GM23338 (cell line): Measurements from ENCODE around the gene DST. TPM values are rescaled to one million over a fixed set of nuclear protein-coding genes. Genes with fewer than 3 reads are reported as not detected.

Experiments used
- ATAC-seq: fragments of 200-7000 bp; cut with Tn5 transposase; 3 replicates; pipeline ENCODE4 v1.9.1; 2020
- DNase-seq: peaks from one replicate; pipeline ENCODE4 v3.0.0-alpha.2; 2015; ENCODE audit warnings: low spot score
- H2AFZ ChIP-seq: fragments of 200-600 bp; sonication (generic); 2 replicates; pipeline ENCODE4 v1.8.0; 2016; ENCODE audit warnings: antibody characterized with exemption, mild to moderate bottlenecking, moderate library complexity
- H3F3A ChIP-seq: fragments of 200-600 bp; sonication (generic); replicated peaks from 2 replicates; pipeline ENCODE4 v1.8.0; 2017; ENCODE audit warnings: antibody characterized with exemption, mixed run types, low read depth
- H3K27ac ChIP-seq: fragments of 200-600 bp; sonication (generic); 2 replicates; pipeline ENCODE4 v1.6.1; 2016; ENCODE audit warnings: low read depth
- H3K27me3 ChIP-seq: fragments of 200-600 bp; sonication (generic); 2 replicates; pipeline ENCODE4 v1.8.0; 2016; ENCODE audit warnings: mild to moderate bottlenecking, mixed run types, moderate library complexity; ENCODE audit not compliant: insufficient read depth
- H3K36me3 ChIP-seq: fragments of 200-600 bp; sonication (generic); 2 replicates; pipeline ENCODE4 v1.8.0; 2016; ENCODE audit warnings: mild to moderate bottlenecking; ENCODE audit not compliant: insufficient read depth
- H3K4me1 ChIP-seq: fragments of 200-600 bp; sonication (generic); 2 replicates; pipeline ENCODE4 v1.8.0; 2016; ENCODE audit warnings: mild to moderate bottlenecking, moderate library complexity; ENCODE audit not compliant: insufficient read depth
- H3K4me2 ChIP-seq: fragments of 200-600 bp; sonication (generic); 2 replicates; pipeline ENCODE4 v1.7.1; 2017; ENCODE audit warnings: mixed run types
- H3K4me3 ChIP-seq: fragments of 200-600 bp; sonication (generic); 2 replicates; pipeline ENCODE4 v1.6.1; 2016; ENCODE audit warnings: mixed run types
- H3K79me2 ChIP-seq: fragments of 200-600 bp; sonication (generic); replicated peaks from 2 replicates; pipeline ENCODE4 v1.8.0; 2017; ENCODE audit warnings: mild to moderate bottlenecking; ENCODE audit not compliant: insufficient read depth
- H3K9me2 ChIP-seq: fragments of 200-600 bp; sonication (generic); 2 replicates; pipeline ENCODE4 v1.8.0; 2017; ENCODE audit not compliant: insufficient read depth
- H4K20me1 ChIP-seq: fragments of 200-600 bp; sonication (generic); replicated peaks from 2 replicates; pipeline ENCODE4 v1.8.0; 2017; ENCODE audit warnings: mild to moderate bottlenecking; ENCODE audit not compliant: insufficient read depth
- H3K27ac Mint-ChIP-seq: 2 replicates; pipeline ENCODE4 v1.8.0; 2020; ENCODE audit warnings: inconsistent platforms, mild to moderate bottlenecking, moderate library complexity, mixed read lengths
- H3K27me3 Mint-ChIP-seq: 3 replicates; pipeline ENCODE4 v1.8.0; 2022; ENCODE audit warnings: low read depth, mild to moderate bottlenecking, moderate library complexity, mixed read lengths, inconsistent platforms; ENCODE audit not compliant: insufficient read depth, poor library complexity
- H3K36me3 Mint-ChIP-seq: 3 replicates; pipeline ENCODE4 v1.8.0; 2021; ENCODE audit warnings: low read depth, mild to moderate bottlenecking, inconsistent platforms, moderate library complexity, mixed read lengths
- H3K4me1 Mint-ChIP-seq: 3 replicates; pipeline ENCODE4 v1.8.0; 2020; ENCODE audit warnings: mild to moderate bottlenecking, inconsistent platforms, mixed read lengths
- H3K4me3 Mint-ChIP-seq: 3 replicates; pipeline ENCODE4 v1.8.0; 2021; ENCODE audit warnings: moderate library complexity, mild to moderate bottlenecking, inconsistent platforms, mixed read lengths
- H3K9me3 Mint-ChIP-seq: 3 replicates; pipeline ENCODE4 v1.8.0; 2020; ENCODE audit warnings: moderate library complexity, mild to moderate bottlenecking, inconsistent platforms, mixed read lengths
- CREB1 ChIP-seq: fragments of 250-450 bp; sonication (Bioruptor Pico); IDR thresholded peaks from 2 replicates; pipeline ENCODE4 v1.5.0; 2020; ENCODE audit warnings: low read depth, mild to moderate bottlenecking, moderate library complexity
- ZNF114 ChIP-seq: fragments of 250-450 bp; sonication (Bioruptor Pico); IDR thresholded peaks from 2 replicates; pipeline ENCODE4 v1.5.0; 2020; ENCODE audit warnings: mild to moderate bottlenecking, moderate library complexity
- polyA plus RNA-seq: library from polyadenylated mRNA; unstranded; fragments of >200 nt; fragmentation: Nextera tagmentation; extraction: Ambion mirVana; gene quantifications from 2 replicates; pipeline ENCODE4 v1.2.1, GENCODE V29; 2016
- total RNA-seq: library from RNA; depleted of rRNA; stranded (reverse); fragments of >200 nt; shearing (Covaris generic); gene quantifications from 2 replicates; pipeline ENCODE4 v1.2.3, GENCODE V29; 2014
- TF ChIP-seq, protein P1 (sequence below): IDR thresholded peaks from 2 replicates; pipeline ENCODE4 v1.6.1; 2016; ENCODE audit warnings: antibody characterized with exemption
- TF ChIP-seq, protein P2 (sequence below): fragments of 250-450 bp; sonication (Bioruptor Pico); IDR thresholded peaks from 2 replicates; pipeline ENCODE4 v1.5.0; 2020; ENCODE audit warnings: mild to moderate bottlenecking, moderate library complexity
- TF ChIP-seq, protein P3 (sequence below): IDR thresholded peaks from one replicate; pipeline ENCODE4 v1.6.1; 2018; ENCODE audit warnings: antibody characterized with exemption; ENCODE audit not compliant: unreplicated experiment

DST gene
- total and polyA plus RNA-seq, 2 experiments from 2014 or later, result 88.7 to 188 TPM

GRCh38 chr6:56624728-56625069, 18.0 kb downstream of the DST start:
- Mint-ChIP-seq H3K27me3 (no peaks in the 10 kb centered on the region), H3K27ac (no peak overlapping the region), H3K9me3 (no peaks in the 10 kb centered on the region), H3K36me3 (peaks cover 26% of the 10 kb centered on the region), H3K4me1 (no peaks in the 10 kb centered on the region), H3K4me3 (no peak overlapping the region)
- Histone ChIP-seq H3K4me1 (no peaks in the 10 kb centered on the region), H3K4me3 (no peak overlapping the region), H3K9me2 (no peaks in the 10 kb centered on the region), H2AFZ (no peak overlapping the region), H3F3A (no peaks in the 10 kb centered on the region), H3K36me3 (peaks cover 42% of the 10 kb centered on the region), H3K4me2 (no peak overlapping the region), H4K20me1 (no peaks in the 10 kb centered on the region), H3K79me2 (no peaks in the 10 kb centered on the region), H3K27ac (no peak overlapping the region), H3K27me3 (no peaks in the 10 kb centered on the region)
- TF ChIP-seq, protein P1, sequence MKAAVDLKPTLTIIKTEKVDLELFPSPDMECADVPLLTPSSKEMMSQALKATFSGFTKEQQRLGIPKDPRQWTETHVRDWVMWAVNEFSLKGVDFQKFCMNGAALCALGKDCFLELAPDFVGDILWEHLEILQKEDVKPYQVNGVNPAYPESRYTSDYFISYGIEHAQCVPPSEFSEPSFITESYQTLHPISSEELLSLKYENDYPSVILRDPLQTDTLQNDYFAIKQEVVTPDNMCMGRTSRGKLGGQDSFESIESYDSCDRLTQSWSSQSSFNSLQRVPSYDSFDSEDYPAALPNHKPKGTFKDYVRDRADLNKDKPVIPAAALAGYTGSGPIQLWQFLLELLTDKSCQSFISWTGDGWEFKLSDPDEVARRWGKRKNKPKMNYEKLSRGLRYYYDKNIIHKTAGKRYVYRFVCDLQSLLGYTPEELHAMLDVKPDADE, result no peak
- TF ChIP-seq, protein P2, sequence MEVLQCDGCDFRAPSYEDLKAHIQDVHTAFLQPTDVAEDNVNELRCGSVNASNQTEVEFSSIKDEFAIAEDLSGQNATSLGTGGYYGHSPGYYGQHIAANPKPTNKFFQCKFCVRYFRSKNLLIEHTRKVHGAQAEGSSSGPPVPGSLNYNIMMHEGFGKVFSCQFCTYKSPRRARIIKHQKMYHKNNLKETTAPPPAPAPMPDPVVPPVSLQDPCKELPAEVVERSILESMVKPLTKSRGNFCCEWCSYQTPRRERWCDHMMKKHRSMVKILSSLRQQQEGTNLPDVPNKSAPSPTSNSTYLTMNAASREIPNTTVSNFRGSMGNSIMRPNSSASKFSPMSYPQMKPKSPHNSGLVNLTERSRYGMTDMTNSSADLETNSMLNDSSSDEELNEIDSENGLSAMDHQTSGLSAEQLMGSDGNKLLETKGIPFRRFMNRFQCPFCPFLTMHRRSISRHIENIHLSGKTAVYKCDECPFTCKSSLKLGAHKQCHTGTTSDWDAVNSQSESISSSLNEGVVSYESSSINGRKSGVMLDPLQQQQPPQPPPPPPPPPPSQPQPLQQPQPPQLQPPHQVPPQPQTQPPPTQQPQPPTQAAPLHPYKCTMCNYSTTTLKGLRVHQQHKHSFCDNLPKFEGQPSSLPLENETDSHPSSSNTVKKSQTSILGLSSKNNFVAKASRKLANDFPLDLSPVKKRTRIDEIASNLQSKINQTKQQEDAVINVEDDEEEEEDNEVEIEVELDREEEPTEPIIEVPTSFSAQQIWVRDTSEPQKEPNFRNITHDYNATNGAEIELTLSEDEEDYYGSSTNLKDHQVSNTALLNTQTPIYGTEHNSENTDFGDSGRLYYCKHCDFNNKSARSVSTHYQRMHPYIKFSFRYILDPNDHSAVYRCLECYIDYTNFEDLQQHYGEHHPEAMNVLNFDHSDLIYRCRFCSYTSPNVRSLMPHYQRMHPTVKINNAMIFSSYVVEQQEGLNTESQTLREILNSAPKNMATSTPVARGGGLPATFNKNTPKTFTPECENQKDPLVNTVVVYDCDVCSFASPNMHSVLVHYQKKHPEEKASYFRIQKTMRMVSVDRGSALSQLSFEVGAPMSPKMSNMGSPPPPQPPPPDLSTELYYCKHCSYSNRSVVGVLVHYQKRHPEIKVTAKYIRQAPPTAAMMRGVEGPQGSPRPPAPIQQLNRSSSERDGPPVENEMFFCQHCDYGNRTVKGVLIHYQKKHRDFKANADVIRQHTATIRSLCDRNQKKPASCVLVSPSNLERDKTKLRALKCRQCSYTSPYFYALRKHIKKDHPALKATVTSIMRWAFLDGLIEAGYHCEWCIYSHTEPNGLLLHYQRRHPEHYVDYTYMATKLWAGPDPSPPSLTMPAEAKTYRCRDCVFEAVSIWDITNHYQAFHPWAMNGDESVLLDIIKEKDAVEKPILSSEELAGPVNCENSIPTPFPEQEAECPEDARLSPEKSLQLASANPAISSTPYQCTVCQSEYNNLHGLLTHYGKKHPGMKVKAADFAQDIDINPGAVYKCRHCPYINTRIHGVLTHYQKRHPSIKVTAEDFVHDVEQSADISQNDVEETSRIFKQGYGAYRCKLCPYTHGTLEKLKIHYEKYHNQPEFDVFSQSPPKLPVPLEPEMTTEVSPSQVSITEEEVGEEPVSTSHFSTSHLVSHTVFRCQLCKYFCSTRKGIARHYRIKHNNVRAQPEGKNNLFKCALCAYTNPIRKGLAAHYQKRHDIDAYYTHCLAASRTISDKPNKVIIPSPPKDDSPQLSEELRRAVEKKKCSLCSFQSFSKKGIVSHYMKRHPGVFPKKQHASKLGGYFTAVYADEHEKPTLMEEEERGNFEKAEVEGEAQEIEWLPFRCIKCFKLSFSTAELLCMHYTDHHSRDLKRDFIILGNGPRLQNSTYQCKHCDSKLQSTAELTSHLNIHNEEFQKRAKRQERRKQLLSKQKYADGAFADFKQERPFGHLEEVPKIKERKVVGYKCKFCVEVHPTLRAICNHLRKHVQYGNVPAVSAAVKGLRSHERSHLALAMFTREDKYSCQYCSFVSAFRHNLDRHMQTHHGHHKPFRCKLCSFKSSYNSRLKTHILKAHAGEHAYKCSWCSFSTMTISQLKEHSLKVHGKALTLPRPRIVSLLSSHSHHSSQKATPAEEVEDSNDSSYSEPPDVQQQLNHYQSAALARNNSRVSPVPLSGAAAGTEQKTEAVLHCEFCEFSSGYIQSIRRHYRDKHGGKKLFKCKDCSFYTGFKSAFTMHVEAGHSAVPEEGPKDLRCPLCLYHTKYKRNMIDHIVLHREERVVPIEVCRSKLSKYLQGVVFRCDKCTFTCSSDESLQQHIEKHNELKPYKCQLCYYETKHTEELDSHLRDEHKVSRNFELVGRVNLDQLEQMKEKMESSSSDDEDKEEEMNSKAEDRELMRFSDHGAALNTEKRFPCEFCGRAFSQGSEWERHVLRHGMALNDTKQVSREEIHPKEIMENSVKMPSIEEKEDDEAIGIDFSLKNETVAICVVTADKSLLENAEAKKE, result no peak
- ATAC-seq (no peak), DNase-seq (no peak)

- Histone ChIP-seq H3K4me2 (no peak overlapping the region), H3K27ac (no peak overlapping the region), H3K79me2 (no peaks in the 10 kb centered on the region), H3K36me3 (peaks cover 47% of the 10 kb centered on the region), H3K4me3 (no peak overlapping the region), H4K20me1 (no peaks in the 10 kb centered on the region), H3K4me1 (no peaks in the 10 kb centered on the region), H3K9me2 (no peaks in the 10 kb centered on the region), H3K27me3 (no peaks in the 10 kb centered on the region), H2AFZ (no peak overlapping the region), H3F3A (no peaks in the 10 kb centered on the region)
- ATAC-seq (no peak), DNase-seq (no peak)
- no peaks in the 10 kb centered on the region for H3K9me3 Mint-ChIP-seq
- peaks cover 23% of the 10 kb centered on the region for H3K36me3 Mint-ChIP-seq
- no peak overlapping the region for H3K4me3 Mint-ChIP-seq
- no peaks in the 10 kb centered on the region for H3K4me1 Mint-ChIP-seq
- no peaks in the 10 kb centered on the region for H3K27me3 Mint-ChIP-seq
- H3K27ac Mint-ChIP-seq, result no peak overlapping the region
- TF ChIP-seq, protein P1, result no peak
- TF ChIP-seq, protein P3, sequence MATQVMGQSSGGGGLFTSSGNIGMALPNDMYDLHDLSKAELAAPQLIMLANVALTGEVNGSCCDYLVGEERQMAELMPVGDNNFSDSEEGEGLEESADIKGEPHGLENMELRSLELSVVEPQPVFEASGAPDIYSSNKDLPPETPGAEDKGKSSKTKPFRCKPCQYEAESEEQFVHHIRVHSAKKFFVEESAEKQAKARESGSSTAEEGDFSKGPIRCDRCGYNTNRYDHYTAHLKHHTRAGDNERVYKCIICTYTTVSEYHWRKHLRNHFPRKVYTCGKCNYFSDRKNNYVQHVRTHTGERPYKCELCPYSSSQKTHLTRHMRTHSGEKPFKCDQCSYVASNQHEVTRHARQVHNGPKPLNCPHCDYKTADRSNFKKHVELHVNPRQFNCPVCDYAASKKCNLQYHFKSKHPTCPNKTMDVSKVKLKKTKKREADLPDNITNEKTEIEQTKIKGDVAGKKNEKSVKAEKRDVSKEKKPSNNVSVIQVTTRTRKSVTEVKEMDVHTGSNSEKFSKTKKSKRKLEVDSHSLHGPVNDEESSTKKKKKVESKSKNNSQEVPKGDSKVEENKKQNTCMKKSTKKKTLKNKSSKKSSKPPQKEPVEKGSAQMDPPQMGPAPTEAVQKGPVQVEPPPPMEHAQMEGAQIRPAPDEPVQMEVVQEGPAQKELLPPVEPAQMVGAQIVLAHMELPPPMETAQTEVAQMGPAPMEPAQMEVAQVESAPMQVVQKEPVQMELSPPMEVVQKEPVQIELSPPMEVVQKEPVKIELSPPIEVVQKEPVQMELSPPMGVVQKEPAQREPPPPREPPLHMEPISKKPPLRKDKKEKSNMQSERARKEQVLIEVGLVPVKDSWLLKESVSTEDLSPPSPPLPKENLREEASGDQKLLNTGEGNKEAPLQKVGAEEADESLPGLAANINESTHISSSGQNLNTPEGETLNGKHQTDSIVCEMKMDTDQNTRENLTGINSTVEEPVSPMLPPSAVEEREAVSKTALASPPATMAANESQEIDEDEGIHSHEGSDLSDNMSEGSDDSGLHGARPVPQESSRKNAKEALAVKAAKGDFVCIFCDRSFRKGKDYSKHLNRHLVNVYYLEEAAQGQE, result no peak
- TF ChIP-seq ZNF114 (CRISPR knock-in tag) (no peak), CREB1 (CRISPR knock-in tag) (no peak)
Observed at GRCh38 chr6:56624046-56624727, 18.5 kb downstream of the DST start.
